GM19438 (cell line): ENCODE results near the gene EEPD1.
"Not testable (repeated sequence)": the region's sequence is repeated elsewhere in the genome, so short reads cannot be mapped to it uniquely, and the experiment has no call there.

Source experiments
- ATAC-seq: cut with Tn5 transposase; IDR thresholded peaks from one replicate; pipeline ENCODE4 v1.9.1; 2021; ENCODE audit warnings: low read depth; ENCODE audit not compliant: unreplicated experiment

EEPD1 gene

GRCh38 chr7:36312915-36313334 is 159.9 kb downstream of the EEPD1 start:
- ATAC-seq, result no peak

GRCh38 chr7:36313607-36314006 is 160.6 kb downstream of the EEPD1 start:
- ATAC-seq, result no peak

GRCh38 chr7:36314491-36314890 is 161.4 kb downstream of the EEPD1 start:
- ATAC-seq, result no peak

GRCh38 chr7:36315309-36315944 is 162.4 kb downstream of the EEPD1 start:
- ATAC-seq, result no peak

- no peak for ATAC-seq
These were observed 163.3 kb downstream of the EEPD1 start for GRCh38 chr7:36316319-36316718.

GRCh38 chr7:36317276-36317675 is 164.2 kb downstream of the EEPD1 start:
- ATAC-seq, result no peak

- no peak for ATAC-seq
These were observed 165.1 kb downstream of the EEPD1 start for GRCh38 chr7:36318116-36318515.

- not testable (repeated sequence) for ATAC-seq
These were observed 168.2 kb downstream of the EEPD1 start for GRCh38 chr7:36321284-36321683.

GRCh38 chr7:36336390-36336789 is 183.3 kb downstream of the EEPD1 start:
- no peak for ATAC-seq

GRCh38 chr7:36338256-36338655 is 185.2 kb downstream of the EEPD1 start:
- no peak for ATAC-seq

- no peak for ATAC-seq
These were observed 190.5 kb downstream of the EEPD1 start for GRCh38 chr7:36343548-36343947.

GRCh38 chr7:36344622-36345021 is 191.6 kb downstream of the EEPD1 start:
- ATAC-seq, result no peak

GRCh38 chr7:36346260-36346831 is 193.3 kb downstream of the EEPD1 start:
- ATAC-seq, result no peak

GRCh38 chr7:36348256-36348655 is 195.2 kb downstream of the EEPD1 start:
- ATAC-seq, result no peak

GRCh38 chr7:36348771-36349170 is 195.7 kb downstream of the EEPD1 start:
- no peak for ATAC-seq

- no peak for ATAC-seq
These were observed 196.6 kb downstream of the EEPD1 start for GRCh38 chr7:36349626-36350025.
